ENCODE results near the gene ANKRD17.
"Not testable (repeated sequence)": the region's sequence is repeated elsewhere in the genome, so short reads cannot be mapped to it uniquely, and the experiment has no call there.

The ANKRD17 gene

DNA sequence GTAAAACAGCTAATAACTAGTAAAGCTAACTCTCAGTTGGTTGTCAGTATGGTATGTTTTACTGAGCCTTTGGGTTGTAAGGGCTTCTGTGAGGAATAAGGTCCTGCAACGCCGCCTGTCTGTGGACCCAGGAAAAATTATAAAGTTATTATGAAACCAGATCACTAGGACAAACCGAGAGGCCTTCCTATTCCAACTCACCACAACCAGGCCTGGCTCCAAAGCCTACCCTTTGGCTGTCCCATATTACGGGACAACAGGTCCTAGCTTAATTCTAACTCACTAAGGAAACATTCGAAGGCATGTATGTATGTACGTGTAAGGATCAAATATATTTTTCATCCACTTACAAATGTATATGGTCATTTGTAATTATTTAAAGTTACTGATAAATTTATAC is 1.4 kb downstream of the ANKRD17 start:
- TF ChIP-seq, protein P1, sequence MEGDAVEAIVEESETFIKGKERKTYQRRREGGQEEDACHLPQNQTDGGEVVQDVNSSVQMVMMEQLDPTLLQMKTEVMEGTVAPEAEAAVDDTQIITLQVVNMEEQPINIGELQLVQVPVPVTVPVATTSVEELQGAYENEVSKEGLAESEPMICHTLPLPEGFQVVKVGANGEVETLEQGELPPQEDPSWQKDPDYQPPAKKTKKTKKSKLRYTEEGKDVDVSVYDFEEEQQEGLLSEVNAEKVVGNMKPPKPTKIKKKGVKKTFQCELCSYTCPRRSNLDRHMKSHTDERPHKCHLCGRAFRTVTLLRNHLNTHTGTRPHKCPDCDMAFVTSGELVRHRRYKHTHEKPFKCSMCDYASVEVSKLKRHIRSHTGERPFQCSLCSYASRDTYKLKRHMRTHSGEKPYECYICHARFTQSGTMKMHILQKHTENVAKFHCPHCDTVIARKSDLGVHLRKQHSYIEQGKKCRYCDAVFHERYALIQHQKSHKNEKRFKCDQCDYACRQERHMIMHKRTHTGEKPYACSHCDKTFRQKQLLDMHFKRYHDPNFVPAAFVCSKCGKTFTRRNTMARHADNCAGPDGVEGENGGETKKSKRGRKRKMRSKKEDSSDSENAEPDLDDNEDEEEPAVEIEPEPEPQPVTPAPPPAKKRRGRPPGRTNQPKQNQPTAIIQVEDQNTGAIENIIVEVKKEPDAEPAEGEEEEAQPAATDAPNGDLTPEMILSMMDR (IDR thresholded peaks at IDR 0.05; ENCODE audit: low read length, missing control alignments): peak; percentile 72
- peak; percentile 90 for DNase-seq (ENCODE audit: low read depth)
- H3K4me3 ChIP-seq (replicated peaks; ENCODE audit: low read depth, low read length): peak overlapping the region; percentile 84

DNA sequence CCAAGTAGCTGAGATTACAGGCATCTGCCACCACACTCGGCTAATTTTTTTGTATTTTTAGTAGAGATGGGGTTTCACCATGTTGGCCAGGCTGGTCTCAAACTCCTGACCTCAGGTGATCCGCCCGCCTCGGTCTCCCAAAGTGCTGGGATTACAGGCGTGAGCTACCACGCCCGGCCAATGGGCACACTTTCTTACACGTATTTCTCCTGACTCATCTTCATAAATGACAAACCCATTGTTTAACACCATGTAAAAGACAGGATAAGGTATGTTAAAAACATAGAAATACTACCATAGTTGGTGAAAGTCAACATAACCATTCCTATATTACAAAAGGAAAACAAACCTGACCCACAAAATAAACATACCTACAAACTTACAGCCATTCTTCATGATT is 2.8 kb downstream of the ANKRD17 start:
- peak overlapping the region; percentile 84 for H3K4me3 ChIP-seq (replicated peaks; ENCODE audit: low read depth, low read length)

DNA sequence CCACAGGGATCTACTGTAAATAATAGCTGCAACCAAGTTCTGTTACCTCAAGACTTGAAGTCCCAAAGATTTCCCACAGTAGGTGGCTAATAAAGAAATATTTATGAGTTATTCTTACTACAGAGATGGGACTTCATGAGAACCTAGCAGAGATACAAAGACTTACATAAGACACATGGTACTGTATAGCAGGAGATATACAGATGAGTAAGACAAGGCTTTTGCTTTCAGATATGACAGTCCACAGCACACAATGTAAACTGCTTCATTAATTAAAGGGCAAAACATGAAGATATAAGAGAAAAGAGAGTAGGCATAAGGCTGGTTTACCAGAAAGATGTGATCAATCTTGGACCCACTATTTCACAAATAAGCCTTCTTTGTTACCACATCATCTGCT is 6.6 kb downstream of the ANKRD17 start:
- TF ChIP-seq, protein P1 (IDR thresholded peaks at IDR 0.05; ENCODE audit: low read length, missing control alignments): no peak
- DNase-seq (ENCODE audit: low read depth): no peak
- H3K4me3 ChIP-seq (replicated peaks; ENCODE audit: low read depth, low read length): no peak overlapping the region

More for the DNA sequence above, 2.8 kb downstream of the ANKRD17 start:
- not testable (repeated sequence) for DNase-seq (ENCODE audit: low read depth)

- TF ChIP-seq, protein P1 (IDR thresholded peaks at IDR 0.05; ENCODE audit: low read length, missing control alignments): peak; percentile 22
- no peak overlapping the region for H3K4me3 ChIP-seq (replicated peaks; ENCODE audit: low read depth, low read length)
- peak; percentile 25 for DNase-seq (ENCODE audit: low read depth)
These were observed 7.2 kb downstream of the ANKRD17 start for GRCh38 chr4:73251384-73251783.

DNA sequence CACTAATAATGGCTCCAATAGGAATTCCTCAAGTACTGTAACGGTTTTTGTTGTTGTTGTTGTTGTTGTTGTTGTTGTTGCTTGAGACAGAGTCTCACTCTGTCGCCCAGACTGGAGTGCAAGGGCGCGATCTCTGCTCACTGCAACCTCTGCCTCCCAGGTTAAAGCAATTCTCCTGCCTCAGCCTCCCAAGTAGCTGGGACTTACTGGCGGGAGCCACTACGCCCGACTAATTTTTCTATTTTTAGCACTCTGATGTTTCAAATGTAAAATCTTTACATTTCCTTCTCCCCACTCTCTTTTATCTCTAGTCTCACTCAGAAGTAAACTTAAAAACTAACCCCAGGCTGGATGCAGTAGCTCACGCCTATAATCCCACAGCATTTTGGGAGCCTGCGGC is 8.0 kb downstream of the ANKRD17 start:
- no peak overlapping the region for H3K4me3 ChIP-seq (replicated peaks; ENCODE audit: low read depth, low read length)
- TF ChIP-seq, protein P1 (IDR thresholded peaks at IDR 0.05; ENCODE audit: low read length, missing control alignments): no peak
- DNase-seq (ENCODE audit: low read depth): no peak

GRCh38 chr4:73248821-73249220 is 9.8 kb downstream of the ANKRD17 start:
- H3K4me3 ChIP-seq (replicated peaks; ENCODE audit: low read depth, low read length): no peak overlapping the region
- TF ChIP-seq, protein P1 (IDR thresholded peaks at IDR 0.05; ENCODE audit: low read length, missing control alignments): no peak
- no peak for DNase-seq (ENCODE audit: low read depth)

GRCh38 chr4:73248416-73248815 is 10.2 kb downstream of the ANKRD17 start:
- no peak overlapping the region for H3K4me3 ChIP-seq (replicated peaks; ENCODE audit: low read depth, low read length)
- TF ChIP-seq, protein P1 (IDR thresholded peaks at IDR 0.05; ENCODE audit: low read length, missing control alignments): no peak
- DNase-seq (ENCODE audit: low read depth): no peak

Measured in fibroblast of pulmonary artery (primary cell).